Measurements from ENCODE around the gene RPL6.
"Not testable (repeated sequence)": the region's sequence is repeated elsewhere in the genome, so short reads cannot be mapped to it uniquely, and the experiment has no call there.

RPL6 gene

GRCh38 chr12:112419297-112420133 lies 10.1 kb upstream of the RPL6 start:
- DNase-seq = peak; percentile 33

- peak; percentile 87 for DNase-seq
Observed at GRCh38 chr12:112418608-112419296, 9.3 kb upstream of the RPL6 start, which contains the start of gene PTPN11. TSS of gene PTPN11 (plus strand) at chr12:112418947. CDS start at chr12:112419112, 165 bp downstream.

GRCh38 chr12:112418273-112418607 lies 8.8 kb upstream of the RPL6 start:
- DNase-seq = no peak

GRCh38 chr12:112415457-112415856 lies 6.1 kb upstream of the RPL6 start:
- DNase-seq = not testable (repeated sequence)

- DNase-seq = no peak
Observed at GRCh38 chr12:112413855-112414625, 4.6 kb upstream of the RPL6 start.

- no peak for DNase-seq
Observed at GRCh38 chr12:112409906-112410244, 470 bp upstream of the RPL6 start.

GRCh38 chr12:112408621-112409020 lies 784 bp downstream of the RPL6 start:
- no peak for DNase-seq

- not testable (repeated sequence) for DNase-seq
Observed at GRCh38 chr12:112407683-112408082, 1.7 kb downstream of the RPL6 start.

- DNase-seq = no peak
Observed at GRCh38 chr12:112406519-112407488, 2.6 kb downstream of the RPL6 start.

- no peak for DNase-seq
Observed at GRCh38 chr12:112401903-112402498, 7.4 kb downstream of the RPL6 start.

- DNase-seq = no peak
Observed at GRCh38 chr12:112401054-112401453, 8.4 kb downstream of the RPL6 start.

GRCh38 chr12:112393328-112393727 lies 16.1 kb downstream of the RPL6 start:
- DNase-seq = no peak

- not testable (repeated sequence) for DNase-seq
Observed at GRCh38 chr12:112389922-112390654, 19.3 kb downstream of the RPL6 start.

- DNase-seq = no peak
Observed at GRCh38 chr12:112389228-112389627, 20.2 kb downstream of the RPL6 start.

GRCh38 chr12:112386726-112387125 lies 22.7 kb downstream of the RPL6 start:
- DNase-seq = no peak

GRCh38 chr12:112382866-112383265 lies 26.5 kb downstream of the RPL6 start:
- no peak for DNase-seq

- peak; percentile 94 for DNase-seq
Observed at GRCh38 chr12:112381883-112382796, 27.3 kb downstream of the RPL6 start, which contains the start of gene HECTD4. TSS of gene HECTD4 (minus strand) at chr12:112382431. CDS start at chr12:112382128, 303 bp downstream.

GRCh38 chr12:112381406-112381882 lies 28.0 kb downstream of the RPL6 start:
- peak; percentile 50 for DNase-seq

GRCh38 chr12:112380663-112381405 lies 28.6 kb downstream of the RPL6 start:
- no peak for DNase-seq
